ENCODE measurements around the gene DZANK1.
A peak's percentile ranks its signal among the peaks of the same experiment; 100 is the strongest.

The DZANK1 gene

GRCh38 chr20:18496740-18497592 lies 30.1 kb upstream of the DZANK1 start, which contains the start of gene RBBP9:
Gene RBBP9, minus strand, starts transcription at chr20:18497225. Its CDS starts 58 bp downstream, at chr20:18497167.
- ATAC-seq (ENCODE audit: low read depth) (peak; percentile 100), DNase-seq (ENCODE audit: low spot score) (peak; percentile 83)
- TF ChIP-seq CTCF (IDR thresholded peaks at IDR 0.05; ENCODE audit: poor library complexity, severe bottlenecking), result no peak
- Histone ChIP-seq H3K27me3 (ENCODE audit: insufficient read depth, poor library complexity, severe bottlenecking) (no peaks in the 10 kb centered on the region), H3K9me3 (ENCODE audit: severe bottlenecking) (no peaks in the 10 kb centered on the region), H3K27ac (ENCODE audit: poor library complexity, severe bottlenecking) (no peak within 1 kb of the TSS), H3K36me3 (ENCODE audit: low read depth) (no peaks in the 10 kb centered on the region), H3K4me3 (ENCODE audit: severe bottlenecking) (peak within 1 kb of the TSS; percentile 81), H3K4me1 (ENCODE audit: insufficient read depth, poor library complexity, severe bottlenecking) (peaks cover 3% of the 10 kb centered on the region)

- Histone ChIP-seq H3K4me1 (ENCODE audit: insufficient read depth, poor library complexity, severe bottlenecking) (peaks cover 3% of the 10 kb centered on the region), H3K27me3 (ENCODE audit: insufficient read depth, poor library complexity, severe bottlenecking) (no peaks in the 10 kb centered on the region), H3K36me3 (ENCODE audit: low read depth) (peaks cover 4% of the 10 kb centered on the region), H3K4me3 (ENCODE audit: severe bottlenecking) (peak overlapping the region; percentile 81), H3K9me3 (ENCODE audit: severe bottlenecking) (no peaks in the 10 kb centered on the region), H3K27ac (ENCODE audit: poor library complexity, severe bottlenecking) (no peak overlapping the region)
- no peak for ATAC-seq (ENCODE audit: low read depth)
- no peak for DNase-seq (ENCODE audit: low spot score)
- TF ChIP-seq CTCF (IDR thresholded peaks at IDR 0.05; ENCODE audit: poor library complexity, severe bottlenecking), result no peak
Observed at GRCh38 chr20:18496042-18496441, 29.2 kb upstream of the DZANK1 start.

- no peak for TF ChIP-seq CTCF (IDR thresholded peaks at IDR 0.05; ENCODE audit: poor library complexity, severe bottlenecking)
- Histone ChIP-seq H3K27ac (ENCODE audit: poor library complexity, severe bottlenecking) (no peak overlapping the region), H3K27me3 (ENCODE audit: insufficient read depth, poor library complexity, severe bottlenecking) (no peaks in the 10 kb centered on the region), H3K4me1 (ENCODE audit: insufficient read depth, poor library complexity, severe bottlenecking) (no peaks in the 10 kb centered on the region), H3K9me3 (ENCODE audit: severe bottlenecking) (no peaks in the 10 kb centered on the region), H3K4me3 (ENCODE audit: severe bottlenecking) (no peak overlapping the region), H3K36me3 (ENCODE audit: low read depth) (peaks cover 55% of the 10 kb centered on the region)
- DNase-seq (ENCODE audit: low spot score) (no peak), ATAC-seq (ENCODE audit: low read depth) (no peak)
Observed at GRCh38 chr20:18488301-18488700, 21.5 kb upstream of the DZANK1 start.

- ATAC-seq (ENCODE audit: low read depth) (no peak), DNase-seq (ENCODE audit: low spot score) (no peak)
- Histone ChIP-seq H3K36me3 (ENCODE audit: low read depth) (peaks cover 77% of the 10 kb centered on the region), H3K9me3 (ENCODE audit: severe bottlenecking) (no peaks in the 10 kb centered on the region), H3K4me1 (ENCODE audit: insufficient read depth, poor library complexity, severe bottlenecking) (no peaks in the 10 kb centered on the region), H3K4me3 (ENCODE audit: severe bottlenecking) (no peak overlapping the region), H3K27me3 (ENCODE audit: insufficient read depth, poor library complexity, severe bottlenecking) (no peaks in the 10 kb centered on the region), H3K27ac (ENCODE audit: poor library complexity, severe bottlenecking) (no peak overlapping the region)
- TF ChIP-seq CTCF (IDR thresholded peaks at IDR 0.05; ENCODE audit: poor library complexity, severe bottlenecking), result no peak
Observed at GRCh38 chr20:18481596-18481995, 14.8 kb upstream of the DZANK1 start.

GRCh38 chr20:18477821-18478220 lies 11.0 kb upstream of the DZANK1 start:
- ATAC-seq (ENCODE audit: low read depth), result no peak
- DNase-seq (ENCODE audit: low spot score), result no peak

More at GRCh38 chr20:18477821-18478220, 11.0 kb upstream of the DZANK1 start:
- H3K27me3 ChIP-seq (ENCODE audit: insufficient read depth, poor library complexity, severe bottlenecking), result no peaks in the 10 kb centered on the region
- no peak overlapping the region for H3K4me3 ChIP-seq (ENCODE audit: severe bottlenecking)
- no peaks in the 10 kb centered on the region for H3K9me3 ChIP-seq (ENCODE audit: severe bottlenecking)
- no peak overlapping the region for H3K27ac ChIP-seq (ENCODE audit: poor library complexity, severe bottlenecking)
- no peak for TF ChIP-seq CTCF (IDR thresholded peaks at IDR 0.05; ENCODE audit: poor library complexity, severe bottlenecking)
- no peaks in the 10 kb centered on the region for H3K4me1 ChIP-seq (ENCODE audit: insufficient read depth, poor library complexity, severe bottlenecking)
- H3K36me3 ChIP-seq (ENCODE audit: low read depth), result peaks cover 86% of the 10 kb centered on the region
